ENCODE data around the gene FLG2. TPM values are rescaled to one million over a fixed set of nuclear protein-coding genes. Genes with fewer than 3 reads are reported as not detected.

FLG2 gene
- total and polyA plus RNA-seq, 9 of the 15 experiments (the other 6 are each of a cell fraction or from before 2014, with no cell fraction given): not detected

DNA sequence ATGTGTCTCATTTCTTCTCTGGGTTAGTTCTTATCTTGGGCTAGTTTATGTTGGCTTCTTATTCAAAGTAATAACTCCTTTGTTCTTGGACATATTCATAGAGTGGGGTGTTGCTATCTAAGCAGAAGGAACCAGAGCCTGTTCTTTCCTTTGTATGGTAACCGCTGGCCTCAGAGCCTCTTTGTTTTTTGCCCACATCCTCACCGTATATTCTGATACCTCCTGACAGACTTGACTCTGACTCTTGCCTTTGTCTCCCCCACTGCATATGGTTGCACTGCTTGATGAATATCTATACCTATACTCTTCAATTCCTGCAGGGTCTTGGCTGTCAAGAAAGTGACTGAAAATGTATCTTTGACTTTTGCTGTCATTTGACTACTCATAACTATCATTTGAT is 10.2 kb downstream of the FLG2 start (continued):
- TF ChIP-seq, protein P1, sequence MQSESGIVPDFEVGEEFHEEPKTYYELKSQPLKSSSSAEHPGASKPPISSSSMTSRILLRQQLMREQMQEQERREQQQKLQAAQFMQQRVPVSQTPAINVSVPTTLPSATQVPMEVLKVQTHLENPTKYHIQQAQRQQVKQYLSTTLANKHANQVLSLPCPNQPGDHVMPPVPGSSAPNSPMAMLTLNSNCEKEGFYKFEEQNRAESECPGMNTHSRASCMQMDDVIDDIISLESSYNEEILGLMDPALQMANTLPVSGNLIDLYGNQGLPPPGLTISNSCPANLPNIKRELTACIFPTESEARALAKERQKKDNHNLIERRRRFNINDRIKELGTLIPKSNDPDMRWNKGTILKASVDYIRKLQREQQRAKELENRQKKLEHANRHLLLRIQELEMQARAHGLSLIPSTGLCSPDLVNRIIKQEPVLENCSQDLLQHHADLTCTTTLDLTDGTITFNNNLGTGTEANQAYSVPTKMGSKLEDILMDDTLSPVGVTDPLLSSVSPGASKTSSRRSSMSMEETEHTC (IDR thresholded peaks at IDR 0.05): no peak
- TF ChIP-seq SMAD2 (IDR thresholded peaks at IDR 0.05; ENCODE audit: low read depth, low read length) (no peak), HDAC2 (IDR thresholded peaks at IDR 0.05) (no peak), ESRRA (IDR thresholded peaks at IDR 0.05; ENCODE audit: borderline replicate concordance, low read depth) (no peak), SNIP1 (IDR thresholded peaks at IDR 0.05; ENCODE audit: low read depth) (no peak)

DNA sequence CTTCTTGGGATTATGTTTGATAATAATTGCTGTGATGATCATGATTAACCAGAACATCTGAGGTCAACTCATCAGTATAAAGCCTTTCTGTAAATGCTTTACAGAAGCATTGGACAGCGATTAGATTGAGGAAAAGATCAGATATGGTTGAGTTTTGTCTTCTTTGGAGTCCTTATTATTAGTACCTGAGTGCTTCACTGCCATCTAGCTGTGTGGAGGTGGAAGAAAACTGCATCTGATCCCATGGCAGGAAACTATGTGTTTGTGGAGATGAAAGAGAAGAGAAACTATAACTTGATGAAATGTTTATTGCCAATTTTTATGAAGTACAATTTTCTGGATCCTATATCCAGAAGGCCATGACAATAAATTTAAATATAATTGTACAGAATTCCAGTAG is 11.4 kb downstream of the FLG2 start:
- BruUV-seq (replicated peaks): no TSS peak
- no peaks in the 10 kb centered on the region for H3K79me2 ChIP-seq (ENCODE audit: control insufficient read depth, insufficient read depth, low read length)
- POLR2A ChIA-PET: interaction anchor here (1.1 kb wide), 1 partner anchor 24 kb away, joined by 3 read pairs; no protein-coding TSS in a partner anchor
- H3K9ac ChIP-seq (ENCODE audit: insufficient read depth in 1 of 2, low read depth in 2 of 2, low read length in 2 of 2): no peak overlapping the region
- no peaks in the 10 kb centered on the region for H3K36me3 ChIP-seq (ENCODE audit: control insufficient read depth, insufficient read depth, low read length)
- no peaks in the 10 kb centered on the region for H3K4me1 ChIP-seq (replicated peaks in 1 of 2; ENCODE audit: control insufficient read depth in 2 of 2, insufficient read depth in 2 of 2, low read length in 2 of 2)
- H3K27ac ChIP-seq (ENCODE audit: extremely low read depth, low read depth, low read length): no peak overlapping the region
- no peak overlapping the region for H3K4me3 ChIP-seq
- DNase-seq (ENCODE audit: extremely low read depth in 1 of 4, low spot score in 3 of 4): no peak
- no peak overlapping the region for H3K4me2 ChIP-seq (ENCODE audit: insufficient read depth, low read length)
- 0% methylated on average over 1 of the region's 1 CpG for WGBS (ENCODE audit: insufficient coverage, low coverage, missing lambda C conversion rate)
- intact Hi-C loops (cut with micrococcal nuclease) (loop anchor here (5.0 to 10.0 kb wide), 2 partner anchors 109 to 294 kb away; no protein-coding TSS in a partner anchor), in situ Hi-C loops (cut with MboI) (no loop called here)
- TF ChIP-seq PCBP1 (IDR thresholded peaks at IDR 0.05; ENCODE audit: low read depth, low read length, poor library complexity, severe bottlenecking) (no peak), MAFF (IDR thresholded peaks at IDR 0.05; ENCODE audit: low read length) (no peak), ELF1 (tag; IDR thresholded peaks at IDR 0.05) (no peak)
- TF ChIP-seq, protein P2, sequence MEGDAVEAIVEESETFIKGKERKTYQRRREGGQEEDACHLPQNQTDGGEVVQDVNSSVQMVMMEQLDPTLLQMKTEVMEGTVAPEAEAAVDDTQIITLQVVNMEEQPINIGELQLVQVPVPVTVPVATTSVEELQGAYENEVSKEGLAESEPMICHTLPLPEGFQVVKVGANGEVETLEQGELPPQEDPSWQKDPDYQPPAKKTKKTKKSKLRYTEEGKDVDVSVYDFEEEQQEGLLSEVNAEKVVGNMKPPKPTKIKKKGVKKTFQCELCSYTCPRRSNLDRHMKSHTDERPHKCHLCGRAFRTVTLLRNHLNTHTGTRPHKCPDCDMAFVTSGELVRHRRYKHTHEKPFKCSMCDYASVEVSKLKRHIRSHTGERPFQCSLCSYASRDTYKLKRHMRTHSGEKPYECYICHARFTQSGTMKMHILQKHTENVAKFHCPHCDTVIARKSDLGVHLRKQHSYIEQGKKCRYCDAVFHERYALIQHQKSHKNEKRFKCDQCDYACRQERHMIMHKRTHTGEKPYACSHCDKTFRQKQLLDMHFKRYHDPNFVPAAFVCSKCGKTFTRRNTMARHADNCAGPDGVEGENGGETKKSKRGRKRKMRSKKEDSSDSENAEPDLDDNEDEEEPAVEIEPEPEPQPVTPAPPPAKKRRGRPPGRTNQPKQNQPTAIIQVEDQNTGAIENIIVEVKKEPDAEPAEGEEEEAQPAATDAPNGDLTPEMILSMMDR (IDR thresholded peaks at IDR 0.05 in 2 of 3, conservative IDR thresholded peaks at IDR 0.05 in 1 of 3; ENCODE audit: insufficient read depth in 2 of 3, low read depth in 1 of 3, low read length in 3 of 3): peak in 1 of 3 experiments; percentile 14; a peak in 2 of 6 replicates
- ATAC-seq: no peak
- CTCF ChIA-PET (ENCODE audit: low intra/inter-chr PET ratio): no interaction called here
- H3K9me3 ChIP-seq (replicated peaks; ENCODE audit: control insufficient read depth, insufficient read depth, low read depth, low read length): no peaks in the 10 kb centered on the region
- H2AFZ ChIP-seq (ENCODE audit: low read depth, low read length): no peak overlapping the region
- FAIRE-seq: no peak
- no peaks in the 10 kb centered on the region for H4K20me1 ChIP-seq (replicated peaks; ENCODE audit: control insufficient read depth, insufficient read depth, low read length)
- H3K27me3 ChIP-seq (ENCODE audit: control insufficient read depth in 2 of 2, insufficient read depth in 2 of 2, low read length in 2 of 2): no peaks in the 10 kb centered on the region
- no peaks in the 10 kb centered on the region for H3K9me1 ChIP-seq (ENCODE audit: control insufficient read depth, insufficient read depth, low read length)
